Stimulated activated CD4-positive, alpha-beta T cell treated with anti-CD3 and anti-CD28 coated beads, Interleukin-4, amount 100 ng/mL, for 48 hours (primary cell): ENCODE data around the gene TSPO.

Experiments used
- DNase-seq, 2 donors: peaks; one replicate each; pipeline ENCODE4 v3.0.0-alpha.2; 2020; ENCODE audit warnings: low read depth in 2 of 2

TSPO gene

GRCh38 chr22:43202326-43202725 lies 51.0 kb downstream of the TSPO start:
- DNase-seq: no peak

GRCh38 chr22:43202756-43203410 lies 51.5 kb downstream of the TSPO start:
- DNase-seq: no peak

GRCh38 chr22:43203471-43203981 lies 52.2 kb downstream of the TSPO start:
- no peak for DNase-seq

GRCh38 chr22:43205261-43205691 lies 53.9 kb downstream of the TSPO start:
- DNase-seq: no peak

- no peak for DNase-seq
Measured at GRCh38 chr22:43205748-43206508, 54.6 kb downstream of the TSPO start.

- DNase-seq: no peak
Measured at GRCh38 chr22:43206509-43207161, 55.3 kb downstream of the TSPO start.

GRCh38 chr22:43207386-43207785 lies 56.0 kb downstream of the TSPO start:
- DNase-seq: no peak

- DNase-seq: no peak
Measured at GRCh38 chr22:43207849-43208702, 56.7 kb downstream of the TSPO start.

GRCh38 chr22:43208703-43209522 lies 57.6 kb downstream of the TSPO start:
- no peak for DNase-seq

GRCh38 chr22:43209523-43209890 lies 58.1 kb downstream of the TSPO start:
- no peak for DNase-seq

GRCh38 chr22:43209971-43210370 lies 58.6 kb downstream of the TSPO start:
- no peak for DNase-seq

GRCh38 chr22:43210631-43211515 lies 59.5 kb downstream of the TSPO start:
- DNase-seq: no peak

- no peak for DNase-seq
Measured at GRCh38 chr22:43211941-43212433, 60.6 kb downstream of the TSPO start.

GRCh38 chr22:43212434-43212952 lies 61.1 kb downstream of the TSPO start:
- no peak for DNase-seq
